HG03558 (cell line): ENCODE results near the gene HSPA12A.

Experiments used
- ATAC-seq: cut with Tn5 transposase; IDR thresholded peaks from one replicate; pipeline ENCODE4 v1.9.1; 2021; ENCODE audit warnings: moderate number of reproducible peaks; ENCODE audit not compliant: unreplicated experiment; ENCODE audit errors: extremely low read depth

HSPA12A gene

DNA sequence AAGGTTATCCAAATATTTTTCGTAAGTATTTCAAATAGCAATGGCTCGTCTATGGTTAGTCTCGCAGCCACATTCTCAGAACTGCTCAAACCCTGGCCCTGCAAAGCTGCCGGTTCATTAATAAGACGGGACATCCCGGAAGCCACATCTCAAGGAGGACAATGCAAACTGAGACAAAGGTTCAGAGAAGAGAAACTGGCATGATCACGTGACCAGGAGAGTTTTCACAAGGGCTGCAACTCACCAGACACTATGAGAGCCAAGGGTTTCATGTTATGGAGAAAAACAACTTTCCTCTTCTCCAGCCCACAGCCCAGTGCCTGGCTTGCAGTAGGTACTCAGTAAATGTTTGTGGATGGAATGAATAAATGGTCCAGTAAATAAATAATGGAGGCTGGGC lies 5.0 kb upstream of the HSPA12A start:
- no peak for ATAC-seq

DNA sequence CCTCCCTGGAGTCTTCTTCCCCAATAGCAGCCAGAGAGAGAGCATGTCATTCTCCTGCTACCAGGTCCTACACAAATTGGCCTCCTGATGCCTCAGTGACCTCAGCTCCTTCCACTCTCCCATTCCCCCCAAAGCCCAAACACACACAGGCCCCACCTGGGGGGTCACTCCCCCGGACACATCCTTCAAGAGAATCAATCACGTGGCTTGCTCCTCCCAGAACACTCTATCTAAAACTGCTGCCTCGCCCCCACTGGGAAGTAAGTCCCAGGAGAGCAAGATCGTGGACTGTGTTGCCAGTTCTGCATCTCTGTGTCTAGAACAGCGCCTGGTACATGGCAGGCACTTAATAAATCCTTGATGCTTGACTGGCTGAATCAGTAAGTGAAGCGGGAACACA lies 2.5 kb upstream of the HSPA12A start:
- ATAC-seq: no peak

DNA sequence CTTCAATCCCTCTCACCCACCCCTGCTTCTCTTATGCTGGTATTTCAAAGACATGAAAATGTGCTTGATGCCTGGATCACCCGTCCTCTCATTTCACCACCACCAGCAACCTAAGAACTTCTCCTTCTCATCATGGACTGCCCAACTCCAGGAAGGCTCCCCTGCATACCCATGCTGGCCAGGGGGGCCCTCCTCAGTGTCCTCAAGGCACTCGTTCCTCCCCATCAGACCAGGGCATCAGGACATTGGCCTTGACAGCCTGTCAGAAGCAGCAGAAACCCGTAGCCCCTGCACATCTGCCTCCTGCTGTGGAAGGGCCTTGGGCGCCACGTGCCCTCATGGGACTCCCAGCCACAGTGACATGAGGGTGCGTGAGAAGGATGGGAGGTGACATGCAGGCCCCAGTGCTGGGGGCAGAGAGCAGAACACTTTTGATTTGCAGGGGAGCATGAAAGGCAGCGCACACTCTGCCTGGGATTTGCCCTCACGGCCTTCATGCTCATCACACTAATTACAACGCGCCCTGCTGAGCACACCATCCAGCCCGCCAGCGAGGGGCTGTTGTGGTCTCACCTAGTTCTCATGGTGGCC lies 1.9 kb upstream of the HSPA12A start:
- ATAC-seq: no peak

DNA sequence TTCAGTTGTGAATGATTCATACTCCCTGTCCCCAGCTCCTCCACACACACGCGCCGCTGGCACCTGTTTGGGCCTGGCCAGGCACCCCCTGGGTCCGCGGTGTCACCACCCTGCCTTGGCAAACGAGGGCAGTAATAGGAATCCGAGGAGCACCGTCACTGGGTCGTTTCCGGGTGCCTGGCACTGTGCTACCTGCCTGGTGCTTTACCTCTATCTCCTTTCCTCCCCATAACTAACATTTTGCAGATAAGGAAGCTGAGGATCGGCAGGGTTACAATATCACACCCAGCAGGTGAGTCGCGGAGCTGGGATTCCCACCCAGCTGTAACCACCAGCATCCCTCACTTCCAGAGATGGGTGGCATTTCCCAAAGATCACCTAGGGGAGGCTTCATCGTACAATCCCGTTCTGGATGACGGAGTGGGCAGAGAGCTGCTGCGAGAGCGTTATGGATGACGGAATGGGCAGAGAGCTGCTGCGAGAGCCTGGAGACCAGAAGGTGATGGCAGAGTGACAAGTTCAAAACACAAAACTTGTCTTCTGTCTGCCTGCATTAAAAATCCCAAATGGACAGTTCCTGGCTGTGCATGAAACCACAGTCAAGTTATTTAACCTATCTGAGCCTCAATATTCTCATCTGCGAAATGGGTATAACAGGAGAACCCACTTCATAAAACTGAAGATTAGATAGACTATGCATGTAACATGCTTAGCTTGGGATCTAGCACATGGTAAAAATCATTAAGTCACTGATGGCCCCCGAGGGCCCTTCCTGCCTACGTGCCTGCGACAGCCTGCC lies 1.1 kb upstream of the HSPA12A start:
- no peak for ATAC-seq

DNA sequence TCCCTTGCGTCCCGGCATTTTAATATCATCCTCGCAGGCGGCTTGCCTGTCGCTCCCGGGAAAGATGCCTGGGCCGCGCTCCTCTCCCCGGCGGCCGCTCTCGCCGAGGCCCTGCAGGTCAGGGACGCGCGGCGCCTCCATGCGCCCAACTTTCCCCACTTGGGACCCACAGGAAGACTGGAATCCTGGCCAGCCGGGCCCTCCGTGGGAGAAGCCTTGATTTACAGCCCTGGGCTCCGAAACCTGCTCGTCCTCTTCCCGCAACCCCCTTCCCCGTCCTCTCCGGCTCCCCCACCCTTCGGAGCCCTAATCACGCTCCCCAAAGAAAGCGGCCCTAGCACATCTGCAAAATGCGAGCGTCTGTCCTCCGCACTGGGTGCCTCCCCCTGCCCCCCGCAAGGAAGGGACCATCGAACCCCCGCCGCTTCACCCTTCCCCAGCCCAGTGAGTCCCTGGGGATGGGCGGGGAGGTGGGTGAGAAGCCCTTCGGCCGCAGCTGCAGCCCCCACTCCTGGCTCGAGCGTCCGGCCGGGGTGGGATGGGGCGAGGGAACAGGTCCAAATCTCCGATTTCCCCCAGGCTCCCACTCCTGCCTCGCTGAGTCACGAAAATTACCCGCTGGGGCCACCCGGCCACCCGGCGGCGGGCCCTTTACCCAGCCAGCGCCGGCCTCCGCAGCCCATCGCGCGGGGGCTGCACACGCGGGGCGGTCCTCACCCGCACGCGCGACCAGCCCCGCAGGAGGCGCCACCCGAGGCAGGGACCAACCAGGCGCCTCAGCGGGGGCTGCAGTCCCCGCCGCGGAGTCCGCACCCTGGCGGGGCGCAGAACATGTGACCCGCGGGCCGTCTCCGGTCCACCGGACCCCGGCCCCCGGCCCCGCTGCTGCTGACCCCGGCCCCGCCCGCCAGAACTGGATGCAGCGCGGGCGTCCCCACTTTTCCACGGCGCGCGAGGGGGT lies 695 bp downstream of the HSPA12A start:
- ATAC-seq: peak; percentile 8

DNA sequence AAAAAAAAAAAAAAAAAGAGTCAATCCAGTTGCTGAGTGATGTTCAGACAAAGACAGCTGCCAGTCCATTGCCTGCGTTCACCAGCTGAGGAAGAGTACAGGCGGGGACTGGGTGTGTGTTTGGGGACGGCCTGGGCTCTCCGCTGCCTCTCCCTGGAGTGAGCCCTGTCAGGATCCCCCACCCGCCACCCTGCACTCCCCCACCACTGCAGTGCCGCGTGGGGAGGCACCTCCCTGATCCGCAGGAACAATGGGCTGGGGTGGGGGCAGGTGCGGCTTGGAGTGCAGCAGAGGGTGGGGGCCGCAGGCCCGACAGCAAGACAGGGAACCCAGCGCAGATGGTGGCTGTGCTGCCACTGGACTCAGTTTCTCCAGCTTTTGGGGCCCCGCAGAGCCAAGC lies 1.4 kb downstream of the HSPA12A start:
- ATAC-seq: no peak

DNA sequence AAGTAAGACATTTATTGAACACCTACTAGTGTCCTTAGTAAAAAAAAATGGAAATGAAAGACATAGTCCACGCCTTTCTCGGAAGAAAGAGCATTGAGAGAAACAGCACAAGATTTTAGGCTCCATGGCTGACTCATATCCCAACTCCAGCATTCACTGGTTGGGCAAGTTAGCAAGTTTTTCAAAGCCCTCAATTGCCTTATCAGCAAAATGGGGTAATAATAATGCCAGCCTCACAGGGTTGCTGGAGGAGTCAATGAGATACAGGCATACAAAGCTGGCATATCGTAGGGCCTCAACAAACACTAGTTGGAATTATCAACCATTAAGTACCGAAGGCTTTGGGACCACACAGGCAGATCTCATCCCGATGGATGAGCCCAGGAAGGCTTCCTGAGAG lies 4.0 kb downstream of the HSPA12A start:
- no peak for ATAC-seq

DNA sequence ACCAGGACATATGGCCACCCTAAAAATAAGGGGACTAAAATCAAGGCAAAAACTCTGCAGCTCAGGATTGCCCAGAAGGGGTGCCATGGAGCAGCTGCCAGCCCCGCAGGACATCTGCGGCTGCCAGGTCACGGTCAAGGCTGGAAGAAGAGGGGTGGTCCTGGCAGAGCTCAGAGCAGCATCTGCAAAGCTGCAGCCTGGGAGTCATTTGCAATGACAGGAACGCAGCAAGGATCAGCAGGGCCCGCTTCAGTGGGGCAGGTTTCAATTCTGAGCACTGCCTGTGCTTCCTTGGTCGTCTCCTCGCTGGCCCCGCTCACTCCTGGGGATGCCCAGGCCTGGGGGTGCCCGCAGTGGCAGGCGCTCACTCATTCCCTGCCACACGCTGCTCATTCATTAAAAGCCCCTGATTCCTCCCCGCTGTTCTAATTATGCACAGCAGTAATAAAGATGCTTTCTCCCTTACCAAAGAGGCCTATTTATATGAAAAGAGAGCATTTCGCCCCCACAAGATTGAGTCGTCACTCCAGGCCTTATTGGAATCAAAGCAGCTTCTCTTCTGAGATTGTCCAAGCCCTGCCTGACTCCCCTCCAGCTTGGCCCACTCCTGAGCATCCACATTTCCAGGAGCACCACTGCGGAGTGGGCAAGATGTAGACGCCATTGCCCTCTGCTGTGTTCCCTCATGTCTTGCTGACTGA lies 4.6 kb downstream of the HSPA12A start:
- no peak for ATAC-seq

DNA sequence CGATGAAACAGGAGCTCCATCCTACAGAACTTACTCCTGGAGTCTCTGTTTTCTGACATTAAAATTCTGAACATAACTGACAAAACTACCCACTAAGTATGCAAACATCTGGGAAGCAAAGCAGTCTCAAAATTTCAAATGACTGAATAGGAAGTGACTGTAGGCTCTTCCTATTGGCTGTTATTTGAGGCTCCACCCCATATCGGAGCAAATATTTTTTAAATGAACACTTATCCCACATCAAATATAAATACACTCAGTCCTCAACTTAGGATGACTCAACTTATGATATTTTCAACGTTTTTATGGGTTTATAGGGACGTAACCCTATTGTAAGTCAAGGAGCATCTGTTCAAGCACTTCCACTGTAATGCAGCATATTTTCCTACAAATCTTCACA lies 8.8 kb downstream of the HSPA12A start:
- ATAC-seq: no peak

DNA sequence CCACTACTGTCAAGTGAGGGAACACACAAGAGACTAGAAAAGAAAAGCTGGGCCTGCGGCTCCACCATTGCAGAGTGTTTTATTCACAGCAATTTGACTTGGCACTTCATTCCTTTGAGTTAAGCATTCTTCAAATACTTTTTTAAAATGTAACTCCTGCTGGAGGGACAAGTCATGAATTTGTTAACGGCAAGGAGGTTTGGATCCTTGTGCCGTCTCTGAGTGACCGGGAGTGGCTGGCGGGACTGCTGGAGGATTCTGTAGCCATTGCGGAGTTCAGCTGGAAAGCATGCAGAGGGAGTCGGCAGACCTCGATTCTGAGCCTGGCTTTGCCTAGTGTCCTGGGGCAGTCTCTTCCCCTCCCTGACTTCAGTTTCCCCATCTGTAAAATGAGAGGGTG lies 9.8 kb downstream of the HSPA12A start:
- no peak for ATAC-seq

DNA sequence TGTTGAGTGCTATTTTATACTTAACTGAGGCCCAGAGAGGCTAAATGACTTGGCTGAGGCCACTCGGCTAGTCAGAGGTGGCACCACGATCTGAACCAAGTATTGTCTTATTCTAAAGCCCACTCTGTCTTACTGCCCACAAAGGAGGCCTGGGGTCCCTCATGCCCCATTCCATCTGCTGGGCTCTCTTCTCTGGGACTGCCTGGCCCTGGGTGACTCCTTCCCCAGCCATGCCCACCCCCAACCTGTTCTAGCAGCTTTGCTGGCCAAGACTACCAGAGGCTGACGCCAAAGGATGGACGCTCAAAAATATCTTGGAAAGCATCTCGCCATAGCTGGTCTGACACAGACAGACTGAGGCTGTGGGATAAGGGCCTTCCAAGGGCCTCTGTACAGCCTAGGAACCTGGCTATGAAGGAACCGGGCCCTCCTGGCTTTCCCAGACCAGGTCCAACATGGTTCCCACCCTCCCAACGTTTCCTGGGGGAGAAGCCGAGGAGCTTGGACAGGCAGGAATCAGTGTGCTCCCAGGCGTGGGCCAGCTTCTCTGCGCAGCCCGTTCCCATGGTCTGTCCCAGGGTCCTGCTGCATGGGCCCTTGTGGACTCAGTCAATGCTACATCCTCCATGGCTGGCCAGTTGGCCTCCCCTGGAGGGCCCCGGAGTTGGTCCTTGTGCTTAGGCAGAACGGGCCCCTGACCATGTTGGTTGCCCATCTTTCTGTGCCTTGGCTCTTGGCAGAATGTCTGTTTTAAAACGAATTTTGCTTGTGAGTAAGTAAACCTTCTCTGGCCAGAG lies 11.7 kb downstream of the HSPA12A start:
- no peak for ATAC-seq

DNA sequence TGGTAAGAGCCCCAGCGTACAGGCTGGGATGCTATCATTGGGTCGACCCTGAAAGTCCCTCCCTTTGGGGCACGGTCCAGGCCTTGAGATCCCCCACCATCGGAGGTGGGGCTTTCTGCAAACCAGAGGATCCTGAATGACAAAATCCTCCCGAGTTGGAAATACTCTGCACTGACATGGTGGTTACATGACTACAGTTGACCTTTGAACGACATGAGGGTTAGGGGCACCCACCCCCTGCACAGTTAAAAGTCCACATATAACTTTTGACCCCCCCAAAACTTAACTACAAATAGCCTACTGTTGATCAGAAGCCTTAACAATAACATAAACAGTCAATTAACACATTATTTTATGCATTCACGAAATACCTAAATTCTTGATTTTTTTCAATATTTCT lies 13.1 kb downstream of the HSPA12A start:
- no peak for ATAC-seq

DNA sequence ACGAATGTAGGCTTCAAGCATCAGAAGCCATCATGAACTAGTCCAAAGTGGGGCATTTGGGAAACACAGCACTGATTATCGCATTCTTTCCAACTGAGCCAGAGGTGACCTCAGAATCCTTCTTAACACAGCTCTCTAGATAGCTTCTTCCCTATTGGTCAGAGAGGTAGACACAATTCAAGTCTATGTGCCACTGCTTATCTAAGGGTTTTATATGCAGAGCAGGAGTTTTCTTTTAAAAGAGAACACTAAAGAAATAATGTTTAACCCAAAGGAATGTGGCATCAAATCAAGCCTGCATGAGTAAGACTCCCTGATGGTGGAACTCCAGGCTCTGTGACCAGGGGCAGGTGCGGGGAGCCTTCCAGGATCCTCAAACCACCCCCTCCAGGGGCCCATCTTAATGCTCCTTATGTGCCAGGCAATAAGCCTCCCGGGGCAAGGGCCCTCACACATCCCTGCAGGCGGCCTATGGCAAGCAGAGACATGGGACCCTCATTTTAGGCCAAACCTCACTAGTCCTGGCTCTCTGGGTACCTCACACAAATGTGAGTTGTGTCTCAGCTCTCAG lies 13.8 kb downstream of the HSPA12A start:
- no peak for ATAC-seq

DNA sequence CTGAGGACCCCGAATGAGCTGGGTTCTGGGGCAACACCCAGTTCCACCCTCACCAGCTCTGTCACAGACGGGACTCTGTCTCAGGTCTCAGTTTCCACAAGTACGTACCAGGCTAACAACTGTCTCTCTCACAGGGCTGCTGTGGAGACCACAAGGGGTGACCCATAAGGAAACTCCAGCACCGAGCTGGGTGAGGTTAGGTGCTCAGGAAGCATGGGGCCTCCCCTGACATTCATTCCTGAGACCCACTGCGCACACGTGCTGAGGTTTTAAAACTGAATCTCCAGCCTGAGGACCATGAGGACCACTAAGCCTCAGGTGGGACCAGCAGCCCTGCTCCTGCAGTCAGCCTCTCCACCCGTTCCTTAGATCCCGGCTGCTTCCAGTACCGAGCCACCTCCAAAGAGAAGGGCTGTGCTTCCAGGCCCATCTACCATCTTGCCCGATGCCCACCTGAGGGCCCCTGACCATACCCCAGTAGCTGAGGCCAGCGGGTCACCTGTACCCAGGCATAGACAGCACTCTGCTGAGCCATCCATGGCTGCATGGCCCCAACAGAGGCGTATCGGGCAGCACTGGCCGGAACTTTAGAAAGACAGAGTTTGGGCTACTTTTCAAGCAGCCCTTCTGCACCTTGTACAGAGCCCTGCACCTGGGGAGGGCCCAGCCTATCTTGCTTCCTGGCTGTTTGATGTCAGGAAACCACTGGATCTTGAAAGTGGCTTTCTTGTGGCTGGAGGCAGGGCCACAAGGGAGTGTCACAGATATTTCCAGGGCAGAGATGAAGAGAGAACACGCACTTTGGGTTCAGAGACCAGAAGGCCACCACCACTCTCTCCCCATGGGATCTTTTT lies 18.7 kb downstream of the HSPA12A start:
- no peak for ATAC-seq

DNA sequence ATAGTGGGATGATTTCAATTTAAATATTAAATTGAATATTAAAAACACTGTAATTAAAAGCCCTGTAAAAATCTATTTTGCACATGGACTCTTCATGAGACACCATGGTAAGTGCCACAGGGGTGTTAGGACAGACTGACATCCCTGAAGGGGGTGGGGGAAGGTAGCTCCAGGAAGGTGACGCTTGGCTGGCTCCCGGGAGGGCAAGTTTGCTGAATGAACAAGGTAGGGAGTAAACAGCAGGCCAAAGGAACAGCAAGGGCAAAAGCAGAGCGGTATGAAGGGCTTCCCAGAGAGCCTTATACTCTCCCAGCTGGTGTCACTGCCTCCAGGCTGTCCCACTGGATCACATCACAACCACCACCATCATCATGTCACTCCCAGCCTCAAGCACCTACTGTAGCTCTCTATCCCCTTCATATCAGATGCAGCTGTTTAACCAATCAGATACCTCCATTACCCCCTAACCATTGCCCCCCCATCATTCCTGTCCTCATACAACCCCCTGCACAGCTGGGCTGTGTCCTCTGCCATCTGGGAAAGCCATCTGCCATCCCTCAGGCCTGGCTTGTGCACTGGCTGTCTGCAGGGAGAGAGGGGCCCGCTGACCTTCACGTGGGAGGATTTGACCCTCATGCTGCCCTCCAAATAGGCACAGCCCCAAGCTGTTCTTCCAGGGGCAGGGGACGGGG lies 19.5 kb downstream of the HSPA12A start:
- no peak for ATAC-seq

DNA sequence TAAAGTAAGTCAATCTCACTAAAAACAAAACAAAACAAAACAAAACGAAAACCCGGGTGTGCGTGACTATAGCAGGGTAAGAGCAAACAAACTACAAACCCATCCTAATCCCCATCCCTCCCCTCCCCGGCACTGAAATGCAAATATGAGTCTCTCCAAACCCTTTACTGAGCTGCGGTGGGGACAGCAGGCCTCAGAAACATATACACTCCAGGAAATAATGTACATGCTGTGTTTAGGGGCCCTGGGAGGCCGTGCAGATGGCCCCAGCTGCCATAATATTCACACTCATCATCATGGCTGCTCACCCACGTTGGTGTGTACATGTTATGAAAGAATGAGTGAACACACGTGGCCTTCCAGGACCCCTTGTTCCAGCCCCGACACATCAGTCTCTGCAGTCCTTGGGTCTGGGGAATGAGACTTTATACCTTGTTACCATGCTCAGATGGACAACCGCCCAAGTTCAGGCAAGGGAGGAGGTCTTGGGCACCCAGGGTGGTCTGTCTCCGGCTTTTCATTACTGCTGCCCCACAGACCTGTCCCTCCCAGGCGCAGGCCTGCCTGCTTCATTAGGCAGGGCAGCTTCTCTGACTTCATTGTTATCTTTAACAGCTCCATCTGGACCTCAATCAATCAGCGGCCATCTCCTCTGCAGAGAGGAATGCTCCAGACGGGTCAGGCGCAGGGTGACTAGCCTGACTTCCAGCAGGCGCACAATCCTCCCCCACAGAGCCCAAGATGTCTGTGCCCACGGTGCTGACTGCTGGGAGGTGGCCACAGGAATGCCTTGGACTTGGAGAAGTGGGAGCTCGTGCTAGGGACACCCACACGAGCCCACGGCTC lies 20.6 kb downstream of the HSPA12A start:
- no peak for ATAC-seq
